SK-N-MC (cell line): ENCODE measurements around the gene FSTL4.

Source experiments
- EZH2 ChIP-seq: fragments of 200-600 bp; sonication (generic); IDR thresholded peaks from one replicate; pipeline ENCODE4 v1.6.1; 2017; ENCODE audit warnings: antibody characterized with exemption
- FOXP2 ChIP-seq: optimal IDR thresholded peaks from 2 replicates; pipeline ENCODE3; 2011; ENCODE audit warnings: mild to moderate bottlenecking, moderate library complexity; ENCODE audit not compliant: insufficient read depth; ENCODE audit errors: extremely low read length, control extremely low read depth
- POLR2AphosphoS5 ChIP-seq: IDR thresholded peaks from 2 replicates; pipeline ENCODE4 v1.6.1; 2012; ENCODE audit warnings: mild to moderate bottlenecking, low read depth, low read length, borderline replicate concordance

DNA sequence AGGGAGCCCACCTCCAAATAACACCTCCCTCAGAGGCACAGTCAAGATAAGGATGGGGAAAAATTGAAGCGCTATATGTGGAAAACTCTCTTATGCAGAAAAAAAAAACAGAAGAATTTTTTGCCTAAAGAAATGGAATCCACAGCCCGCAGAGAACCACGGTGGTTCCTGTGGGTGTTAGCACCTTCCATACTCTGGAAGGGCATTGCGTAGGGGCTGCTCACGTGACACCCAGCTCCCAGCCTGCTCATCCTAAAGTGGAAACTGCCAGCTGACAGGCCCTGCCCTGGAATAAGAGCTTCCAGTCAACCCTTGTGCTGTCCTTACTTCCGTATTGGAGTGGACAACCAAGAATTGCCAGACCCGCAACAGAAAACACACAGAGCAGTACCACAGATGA, 142.5 kb downstream of the FSTL4 start:
- TF ChIP-seq EZH2 (no peak), POLR2AphosphoS5 (no peak), FOXP2 (no peak)
